HG03439 (cell line): ENCODE results near the gene DHRS13.
"Not testable (repeated sequence)": the region's sequence is repeated elsewhere in the genome, so short reads cannot be mapped to it uniquely, and the experiment has no call there.

ENCODE experiments used
- ATAC-seq: cut with Tn5 transposase; IDR thresholded peaks from one replicate; pipeline ENCODE4 v1.9.1; 2021; ENCODE audit warnings: mild to moderate bottlenecking, moderate library complexity; ENCODE audit not compliant: unreplicated experiment

The DHRS13 gene

DNA sequence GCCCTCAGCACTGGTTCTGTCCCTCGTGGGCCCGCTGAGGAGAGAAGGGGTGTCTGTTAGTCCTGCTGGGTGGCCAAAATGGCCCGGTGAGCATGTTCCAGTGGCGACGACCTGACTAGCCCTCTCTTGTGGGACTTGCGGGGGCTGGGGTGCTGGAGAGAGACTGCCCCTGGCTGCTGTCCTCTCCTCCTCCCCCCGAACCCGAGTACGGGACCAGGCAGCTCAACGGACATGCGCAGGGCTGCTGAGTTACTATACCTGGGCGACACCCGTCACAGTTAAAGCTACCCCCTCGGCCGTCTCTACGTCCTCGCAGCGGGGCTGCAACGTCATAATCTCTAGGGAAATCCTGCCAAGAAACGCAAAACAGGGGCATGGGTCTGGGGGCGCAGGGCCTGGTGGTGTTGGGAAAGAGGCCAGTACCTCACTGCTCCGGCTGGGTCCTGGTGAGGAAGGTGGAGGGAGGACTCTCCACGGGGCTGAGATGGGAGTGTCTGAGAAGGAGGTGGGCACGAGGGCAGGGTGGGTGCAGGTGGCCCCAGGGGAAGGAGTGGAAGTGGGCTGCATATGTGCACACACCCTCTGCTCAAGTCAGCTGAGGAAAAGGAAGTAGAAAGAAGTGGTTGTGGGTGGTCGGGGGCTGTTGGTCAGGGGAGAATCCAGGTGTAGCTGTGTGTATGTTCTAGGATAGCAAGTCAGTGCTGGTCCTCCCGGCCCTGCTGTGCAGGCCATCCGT, 18.7 kb downstream of the DHRS13 start:
- no peak for ATAC-seq

DNA sequence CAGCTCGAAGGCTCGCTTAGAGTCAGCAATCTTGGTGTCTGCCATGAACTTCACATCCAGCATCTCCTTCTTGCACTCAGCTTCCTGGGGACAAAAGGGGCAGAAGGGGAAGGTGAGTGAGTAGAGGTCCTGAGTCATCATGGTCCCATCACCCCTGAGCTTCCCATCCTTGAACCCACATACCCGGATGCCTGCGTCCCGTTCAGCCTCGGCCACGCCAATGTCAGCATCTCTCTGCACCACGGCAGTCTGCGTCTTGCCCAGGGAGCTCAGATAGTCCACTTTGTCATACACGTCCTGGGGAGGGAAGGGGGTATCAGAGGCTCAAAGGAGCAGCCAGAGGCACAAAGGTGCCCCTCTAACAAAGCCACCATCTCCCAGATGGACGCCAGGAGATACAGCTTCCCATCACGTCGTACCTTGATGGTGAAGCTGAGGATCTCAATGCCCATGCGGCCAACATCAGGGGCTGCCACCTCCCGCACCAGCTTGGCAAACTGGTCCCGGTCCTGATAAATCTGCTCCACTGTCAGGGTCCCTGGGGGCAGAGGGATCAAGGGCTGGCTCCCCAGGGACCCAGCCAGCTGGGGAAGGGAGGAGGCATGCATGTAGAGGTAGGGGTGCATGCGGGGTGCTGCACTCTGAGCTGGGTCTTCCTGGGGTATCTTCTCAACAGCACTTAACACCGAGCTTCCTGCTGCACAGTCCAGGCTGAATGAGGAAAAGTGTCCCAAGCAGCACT, 20.6 kb downstream of the DHRS13 start:
- no peak for ATAC-seq

- no peak for ATAC-seq
These were observed 21.3 kb downstream of the DHRS13 start for GRCh38 chr17:28881533-28882056.

- ATAC-seq, result no peak
These were observed 22.3 kb downstream of the DHRS13 start for GRCh38 chr17:28880572-28880945.

DNA sequence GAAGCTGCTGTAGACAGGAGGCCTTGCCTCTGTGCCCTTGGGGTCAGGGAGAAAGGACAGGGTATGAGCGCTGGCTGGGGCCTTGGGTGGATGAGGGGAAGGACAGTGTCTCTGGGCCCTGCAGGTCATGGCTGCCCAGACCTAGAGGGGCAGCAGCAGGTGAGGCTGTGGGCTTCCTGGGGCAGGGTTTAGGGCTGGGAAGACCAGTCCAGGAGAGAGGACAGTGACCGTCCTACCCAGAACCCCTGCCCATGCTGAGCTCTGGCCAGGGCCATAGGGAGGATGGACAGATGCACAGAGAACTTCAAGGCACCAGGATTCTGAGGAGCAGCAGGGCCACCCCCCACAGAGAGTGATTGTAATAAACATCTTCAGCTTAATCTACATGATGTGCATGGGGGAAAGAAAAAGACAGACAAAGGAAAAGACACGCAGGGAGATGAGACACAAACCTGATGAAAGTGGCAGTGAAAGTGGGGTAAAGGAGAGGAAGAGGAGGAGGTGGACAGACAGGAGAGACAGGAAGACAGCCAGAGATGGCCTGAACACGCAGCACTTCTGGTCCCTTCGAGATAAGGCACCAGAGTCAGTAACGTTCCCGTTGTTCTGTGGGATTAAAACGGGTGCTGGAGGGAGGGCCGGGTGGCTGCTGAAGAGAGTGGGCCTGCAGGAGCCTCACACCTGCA, 22.9 kb downstream of the DHRS13 start:
- no peak for ATAC-seq

DNA sequence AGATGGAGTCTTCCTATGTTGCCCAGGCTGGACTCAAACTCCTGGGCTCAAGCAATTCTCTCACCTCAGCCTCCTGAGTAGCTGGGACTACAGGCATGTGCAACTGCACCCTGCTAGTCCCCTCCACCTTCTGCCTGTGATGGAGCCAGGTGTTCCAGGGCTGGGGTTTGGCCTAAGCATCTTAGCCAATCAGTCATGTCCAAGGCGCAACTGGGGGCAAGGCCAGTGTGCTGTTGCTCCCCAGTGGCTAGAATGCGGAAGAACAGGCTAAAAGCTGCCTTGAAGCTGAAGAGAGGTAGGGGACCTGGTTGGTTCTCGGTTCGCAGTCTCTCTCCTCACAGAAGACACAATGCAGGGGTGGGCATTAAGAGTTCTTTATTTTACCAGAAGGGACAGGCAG, 23.9 kb downstream of the DHRS13 start:
- ATAC-seq, result no peak

- ATAC-seq, result no peak
These were observed 24.5 kb downstream of the DHRS13 start for GRCh38 chr17:28878158-28878910.

GRCh38 chr17:28877150-28877711, 25.6 kb downstream of the DHRS13 start:
- not testable (repeated sequence) for ATAC-seq

DNA sequence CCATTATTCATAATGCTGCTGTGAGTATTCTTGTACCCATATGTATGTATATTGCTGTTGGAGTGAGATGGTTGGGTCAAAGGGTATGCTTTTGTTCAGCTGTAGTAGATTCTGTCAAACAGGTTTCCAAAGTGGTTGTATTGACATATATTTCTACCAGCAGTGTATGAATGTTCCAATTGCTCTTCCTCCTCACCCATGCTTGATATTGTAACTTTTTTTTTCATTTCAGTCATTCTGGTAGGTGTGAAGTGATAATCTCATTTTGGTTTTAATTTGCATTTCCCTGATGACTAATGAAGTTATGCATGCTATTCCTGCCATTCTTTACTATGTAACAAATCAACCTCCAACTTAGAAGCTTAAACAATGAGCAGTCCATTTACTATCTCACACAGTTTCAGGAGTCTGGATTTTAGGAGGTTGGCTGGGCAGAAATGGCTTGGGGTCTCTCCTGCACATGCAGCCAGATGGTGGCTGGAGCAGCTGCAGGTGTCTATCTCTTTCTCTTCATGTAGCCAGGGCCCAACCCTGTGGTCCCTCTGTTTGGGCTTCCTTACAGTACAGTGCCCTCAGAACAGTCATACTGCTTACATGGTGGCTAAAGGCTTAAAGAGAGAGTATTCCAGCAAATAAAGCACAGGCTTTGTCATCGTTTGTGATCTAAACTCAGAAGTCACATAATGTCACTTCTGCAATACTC, 26.9 kb downstream of the DHRS13 start:
- no peak for ATAC-seq

GRCh38 chr17:28874750-28875149, 28.1 kb downstream of the DHRS13 start:
- no peak for ATAC-seq

DNA sequence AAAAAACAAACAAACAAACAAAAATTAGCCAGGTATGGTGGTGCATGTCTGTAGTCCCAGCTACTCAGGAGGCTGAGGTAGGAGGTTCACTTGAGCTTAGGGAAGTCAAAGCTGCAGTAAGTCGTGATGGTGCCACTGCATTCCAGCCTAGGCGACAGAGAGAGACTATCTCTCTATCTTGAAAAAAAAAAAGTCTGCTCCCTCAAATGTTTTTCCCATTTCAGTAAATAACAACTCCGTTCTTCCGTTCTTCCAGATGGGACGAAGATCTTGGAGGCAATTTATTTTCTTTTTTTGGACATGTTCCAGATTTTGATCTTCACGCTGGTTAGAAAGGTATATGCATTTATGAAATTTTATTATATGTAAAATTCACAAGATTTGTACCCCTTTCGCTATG, 29.0 kb downstream of the DHRS13 start:
- ATAC-seq, result no peak

GRCh38 chr17:28871056-28871579, 31.8 kb downstream of the DHRS13 start:
- peak; percentile 64 for ATAC-seq

- ATAC-seq, result no peak
These were observed 35.6 kb downstream of the DHRS13 start for GRCh38 chr17:28867276-28867675.

DNA sequence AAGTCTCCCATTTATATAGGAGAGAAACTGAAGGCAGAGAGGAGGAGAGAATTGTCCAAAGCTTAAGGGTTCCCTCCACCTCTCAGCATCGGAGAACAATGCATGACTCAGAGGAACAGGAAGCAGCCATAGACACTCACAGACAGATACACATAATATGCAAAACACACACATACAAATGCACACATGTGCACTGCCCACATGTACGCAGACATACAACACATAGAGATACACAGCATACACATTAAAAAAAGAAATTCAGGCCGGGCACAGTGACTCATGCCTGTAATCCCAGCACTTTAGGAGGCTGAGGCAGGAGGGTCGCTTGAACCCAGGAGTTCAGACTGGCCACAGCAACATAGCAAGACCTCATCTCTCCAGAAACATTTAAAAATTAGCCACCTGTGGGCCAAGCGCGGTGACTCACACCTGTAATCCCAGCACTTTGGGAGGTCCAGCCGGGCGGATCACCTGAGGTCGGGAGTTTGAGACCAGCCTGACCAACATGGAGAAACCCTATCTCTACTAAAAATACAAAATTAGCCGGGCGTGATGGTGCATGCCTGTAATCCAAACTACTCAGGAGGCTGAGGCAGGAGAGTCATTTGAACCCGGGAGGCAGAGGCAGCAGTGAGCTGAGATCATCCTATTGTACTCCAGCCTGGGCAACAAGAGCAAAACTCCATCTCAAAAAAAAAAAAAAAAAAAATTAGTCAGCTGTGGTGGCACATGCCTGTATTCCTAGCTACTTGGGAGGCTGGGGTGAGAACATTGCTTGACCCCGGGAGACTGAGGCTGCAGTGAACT, 36.7 kb downstream of the DHRS13 start:
- no peak for ATAC-seq

DNA sequence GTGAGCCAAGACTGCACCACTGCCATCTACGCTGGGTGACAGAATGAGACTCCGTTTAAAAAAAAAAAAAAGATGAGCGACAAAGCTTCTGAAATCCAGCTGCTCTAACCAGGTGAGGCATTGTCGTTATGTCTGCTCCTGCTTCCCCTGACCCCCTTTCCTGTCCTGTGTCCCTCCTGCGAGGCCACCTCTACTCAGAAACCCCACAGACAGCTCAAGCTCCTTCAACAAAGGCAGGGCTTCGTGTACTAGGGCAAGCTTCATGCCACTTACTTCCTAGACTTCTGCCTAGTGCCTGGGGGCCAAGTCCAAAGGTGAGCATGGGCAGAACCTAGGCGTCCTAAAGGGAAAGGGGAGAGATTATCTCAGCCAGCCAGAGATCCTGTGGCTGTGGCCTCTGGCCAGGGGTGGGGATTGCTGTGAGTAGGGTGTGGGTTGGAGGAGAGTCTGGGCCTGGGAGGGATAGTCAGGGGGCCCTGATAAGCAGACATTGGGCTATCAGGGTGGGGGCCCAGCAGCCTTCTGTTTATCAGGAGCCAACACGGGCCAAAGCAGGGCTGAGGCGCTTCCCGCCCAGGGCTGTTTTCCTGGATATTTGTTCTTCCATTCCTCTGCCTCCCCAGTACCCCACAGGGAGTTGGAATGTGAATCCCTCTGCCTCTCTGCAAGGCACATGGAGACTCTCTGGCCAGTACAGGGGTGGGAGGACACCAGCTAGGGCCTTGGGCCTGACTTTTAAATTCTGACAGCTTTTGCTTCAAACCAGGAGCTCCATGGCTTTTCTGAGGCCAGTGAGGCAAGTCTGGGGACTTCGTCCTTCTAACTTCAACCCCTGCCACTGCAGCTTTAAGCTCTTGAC, 37.7 kb downstream of the DHRS13 start:
- no peak for ATAC-seq

GRCh38 chr17:28863953-28864352, 38.9 kb downstream of the DHRS13 start:
- ATAC-seq, result no peak

- no peak for ATAC-seq
These were observed 40.3 kb downstream of the DHRS13 start for GRCh38 chr17:28862561-28862960.
